Measurements from ENCODE around the gene TYW5. TPM values are rescaled to one million over a fixed set of nuclear protein-coding genes. Genes with fewer than 3 reads are reported as not detected.

Gene TYW5
- polyA plus RNA-seq, 1 of the 3 experiments (the other 2 are of a cell fraction): 3.6 TPM

DNA sequence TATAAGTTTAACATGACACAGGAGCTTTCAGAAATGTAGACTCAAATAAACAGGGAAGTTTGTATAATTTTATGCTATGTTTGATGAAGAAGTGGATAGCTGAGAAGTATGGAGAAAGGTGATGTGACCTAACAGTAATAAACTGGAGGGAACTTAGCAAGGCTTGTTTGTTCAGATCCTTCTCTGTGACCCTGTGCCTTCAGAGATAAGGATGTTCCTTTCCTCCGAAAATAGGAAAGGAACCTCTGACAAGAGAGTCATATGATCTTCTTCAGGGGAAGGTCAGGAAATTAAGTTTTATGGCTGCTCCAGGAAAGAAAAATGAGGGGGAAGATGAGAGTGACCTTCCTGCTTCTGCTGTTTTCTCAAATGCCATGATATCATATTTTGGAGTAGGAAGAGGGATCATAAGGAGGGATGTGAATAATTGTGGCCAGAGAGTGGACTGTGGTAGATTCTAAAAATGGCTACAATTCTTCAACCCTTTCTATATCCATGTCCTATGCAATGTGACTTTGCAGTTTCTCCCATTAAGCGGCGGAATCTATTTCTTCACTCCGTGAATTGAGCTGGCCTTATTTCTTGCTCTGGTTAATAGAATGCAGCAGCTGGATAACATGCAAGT is 52.7 kb downstream of the TYW5 start:
- no peaks in the 10 kb centered on the region for H3K36me3 ChIP-seq (replicated peaks in 1 of 2; ENCODE audit: control insufficient read depth in 1 of 2, insufficient read depth in 2 of 2, low read length in 1 of 2)
- WGBS (ENCODE audit: low lambda C conversion rate): 75% methylated on average over 4 of the region's 4 CpGs
- no peak overlapping the region for H3K9ac ChIP-seq
- TF ChIP-seq GABPA (IDR thresholded peaks at IDR 0.05; ENCODE audit: low read depth) (no peak), TEAD4 (IDR thresholded peaks at IDR 0.05; ENCODE audit: borderline replicate concordance, insufficient read depth) (no peak), TCF12 (IDR thresholded peaks at IDR 0.05) (no peak), RFX5 (IDR thresholded peaks at IDR 0.05; ENCODE audit: low read length) (no peak), RCOR1 (IDR thresholded peaks at IDR 0.05; ENCODE audit: low read length) (no peak), ELF1 (IDR thresholded peaks at IDR 0.05) (no peak), EP300 (IDR thresholded peaks at IDR 0.05; ENCODE audit: borderline replicate concordance in 1 of 2, low read depth in 1 of 2, low read length in 1 of 2) (no peak), MAX (IDR thresholded peaks at IDR 0.05; ENCODE audit: low read depth) (no peak), FOXJ3 (CRISPR knock-in tag; IDR thresholded peaks at IDR 0.05) (no peak), RXRA (IDR thresholded peaks at IDR 0.05; ENCODE audit: borderline replicate concordance, low read depth) (no peak), SMC3 (IDR thresholded peaks at IDR 0.05; ENCODE audit: low read depth, low read length) (no peak), MEF2A (IDR thresholded peaks at IDR 0.05; ENCODE audit: borderline replicate concordance, low read depth) (no peak), FOSL2 (IDR thresholded peaks at IDR 0.05; ENCODE audit: borderline replicate concordance, low read depth) (no peak)
- H3K4me1 ChIP-seq (ENCODE audit: control insufficient read depth in 1 of 2, insufficient read depth in 2 of 2, low read depth in 1 of 2, low read length in 1 of 2): no peaks in the 10 kb centered on the region
- H4K20me1 ChIP-seq (ENCODE audit: insufficient read depth): no peaks in the 10 kb centered on the region
- H3K4me3 ChIP-seq (ENCODE audit: low read depth in 2 of 2, low read length in 1 of 2): no peak overlapping the region
- no peak for DNase-seq
- no peaks in the 10 kb centered on the region for H3K9me3 ChIP-seq
- POLR2A ChIA-PET: no interaction called here
- H3K9me2 ChIP-seq: no peaks in the 10 kb centered on the region
- CTCF ChIA-PET: no interaction called here
- H2AFZ ChIP-seq (ENCODE audit: low read depth): no peak overlapping the region
- H3K27me3 ChIP-seq (ENCODE audit: insufficient read depth): no peaks in the 10 kb centered on the region
- no peaks in the 10 kb centered on the region for H3F3A ChIP-seq (replicated peaks; ENCODE audit: insufficient read depth)
- H3K79me2 ChIP-seq (ENCODE audit: insufficient read depth): no peaks in the 10 kb centered on the region
- no peak overlapping the region for H3K27ac ChIP-seq (ENCODE audit: low read depth in 2 of 2, low read length in 1 of 2)
- H3K4me2 ChIP-seq: no peak overlapping the region

- no peak for DNase-seq
- Histone ChIP-seq H3K9me2 (no peaks in the 10 kb centered on the region), H3K9me3 (no peaks in the 10 kb centered on the region), H3K4me2 (no peak overlapping the region), H3F3A (replicated peaks; ENCODE audit: insufficient read depth) (no peaks in the 10 kb centered on the region), H3K79me2 (ENCODE audit: insufficient read depth) (no peaks in the 10 kb centered on the region), H3K9ac (no peak overlapping the region), H2AFZ (ENCODE audit: low read depth) (no peak overlapping the region), H3K27ac (ENCODE audit: low read depth in 2 of 2, low read length in 1 of 2) (no peak overlapping the region), H3K27me3 (ENCODE audit: insufficient read depth) (no peaks in the 10 kb centered on the region), H3K36me3 (replicated peaks in 1 of 2; ENCODE audit: control insufficient read depth in 1 of 2, insufficient read depth in 2 of 2, low read length in 1 of 2) (no peaks in the 10 kb centered on the region), H3K4me3 (ENCODE audit: low read depth in 2 of 2, low read length in 1 of 2) (no peak overlapping the region), H3K4me1 (ENCODE audit: control insufficient read depth in 1 of 2, insufficient read depth in 2 of 2, low read depth in 1 of 2, low read length in 1 of 2) (no peaks in the 10 kb centered on the region), H4K20me1 (ENCODE audit: insufficient read depth) (no peaks in the 10 kb centered on the region)
- ChIA-PET CTCF (no interaction called here), POLR2A (no interaction called here)
- TF ChIP-seq TEAD4 (IDR thresholded peaks at IDR 0.05; ENCODE audit: borderline replicate concordance, insufficient read depth) (no peak), RAD21 (IDR thresholded peaks at IDR 0.05; ENCODE audit: low read length) (no peak), RXRA (IDR thresholded peaks at IDR 0.05; ENCODE audit: borderline replicate concordance, low read depth) (no peak), SIN3A (IDR thresholded peaks at IDR 0.05; ENCODE audit: borderline replicate concordance, low read depth, low read length) (no peak), CTCF (IDR thresholded peaks at IDR 0.05) (no peak), CHD2 (IDR thresholded peaks at IDR 0.05; ENCODE audit: low read length, partially characterized antibody) (no peak), RCOR1 (IDR thresholded peaks at IDR 0.05; ENCODE audit: low read length) (no peak), YY1 (IDR thresholded peaks at IDR 0.05; ENCODE audit: low read depth) (no peak), FOXJ3 (CRISPR knock-in tag; IDR thresholded peaks at IDR 0.05) (no peak), MEF2A (IDR thresholded peaks at IDR 0.05; ENCODE audit: borderline replicate concordance, low read depth) (no peak), JUND (IDR thresholded peaks at IDR 0.05) (no peak), GABPA (IDR thresholded peaks at IDR 0.05; ENCODE audit: low read depth) (no peak), ELF1 (IDR thresholded peaks at IDR 0.05) (no peak), EP300 (IDR thresholded peaks at IDR 0.05; ENCODE audit: borderline replicate concordance in 1 of 2, low read depth in 1 of 2, low read length in 1 of 2) (no peak)
- WGBS (ENCODE audit: low lambda C conversion rate): 36% methylated on average over 4 of the region's 4 CpGs
Measured at GRCh38 chr2:199901942-199902341, 53.3 kb downstream of the TYW5 start.
